Erythroblast (primary cell): ENCODE measurements around the gene SECTM1.

Experiments
- GATA1 ChIP-seq: IDR thresholded peaks from 2 replicates; pipeline ENCODE4 v1.6.1; 2011; ENCODE audit warnings: low read depth, mild to moderate bottlenecking, control low read depth, low read length, moderate library complexity
- POLR2A ChIP-seq: IDR thresholded peaks from 2 replicates; pipeline ENCODE4 v1.6.1; 2011; ENCODE audit warnings: mild to moderate bottlenecking, low read length

- no peak for TF ChIP-seq POLR2A
- no peak for TF ChIP-seq GATA1
Observed at GRCh38 chr17:82330322-82331239, 3.0 kb downstream of the SECTM1 start.
